ENCODE measurements around the gene OR2T29.
"Not testable (repeated sequence)": the region's sequence is repeated elsewhere in the genome, so short reads cannot be mapped to it uniquely, and the experiment has no call there.

The OR2T29 gene

DNA sequence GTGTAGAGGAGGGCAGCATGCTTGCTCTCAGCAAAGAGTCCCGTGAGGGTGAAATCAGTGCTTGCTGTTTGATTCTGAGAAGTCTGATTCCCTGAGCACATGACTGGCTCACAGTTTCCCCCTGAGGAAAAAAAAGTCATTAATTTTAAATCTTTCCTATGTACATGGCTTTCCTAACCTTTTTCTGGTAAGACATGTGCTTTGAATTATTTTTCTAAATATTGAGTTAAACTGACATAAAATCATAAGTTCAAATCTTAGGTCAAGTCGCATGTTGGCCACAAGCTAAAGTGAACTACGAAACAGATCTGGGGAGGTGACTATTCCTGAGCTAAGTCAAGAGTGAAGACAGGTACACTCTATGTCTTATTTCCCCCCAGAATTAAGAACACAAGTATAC is 12.1 kb upstream of the OR2T29 start, which contains the start of gene OR2T34:
TSS of gene OR2T34 (minus strand) at position 101 of the 400 bp plus-strand sequence. CDS start at position 101, 0 bp downstream.
- H3K36me3 ChIP-seq (replicated peaks in 1 of 2; ENCODE audit: control insufficient read depth in 2 of 2, insufficient read depth in 2 of 2, low read length in 2 of 2); H3K23ac ChIP-seq (ENCODE audit: low read depth, low read length, poor library complexity); H2AK5ac ChIP-seq (ENCODE audit: low read depth, low read length); H3K9me3 ChIP-seq (replicated peaks in 1 of 2; ENCODE audit: control insufficient read depth in 2 of 2, insufficient read depth in 1 of 2, low read depth in 1 of 2, low read length in 2 of 2); H3K4me3 ChIP-seq (ENCODE audit: low read length in 2 of 2); H3K27me3 ChIP-seq (ENCODE audit: control insufficient read depth in 3 of 3, insufficient read depth in 3 of 3, low read depth in 1 of 3, low read length in 3 of 3); H3K9ac ChIP-seq (ENCODE audit: low read depth, low read length, poor library complexity); H2BK5ac ChIP-seq (ENCODE audit: low read length); H3K27ac ChIP-seq (replicated peaks; ENCODE audit: low read length); H2BK120ac ChIP-seq (ENCODE audit: low read depth, low read length); H3K79me1 ChIP-seq (ENCODE audit: low read depth, low read length); H4K91ac ChIP-seq (ENCODE audit: low read depth, low read length, poor library complexity); DNase-seq (ENCODE audit: low spot score); H3K4me2 ChIP-seq (ENCODE audit: insufficient read depth, low read length, poor library complexity, severe bottlenecking); H3K4ac ChIP-seq (ENCODE audit: low read length); H2AFZ ChIP-seq (ENCODE audit: low read length); H3K4me1 ChIP-seq (ENCODE audit: control insufficient read depth in 2 of 2, insufficient read depth in 1 of 2, low read depth in 1 of 2, low read length in 2 of 2); H3K18ac ChIP-seq (ENCODE audit: low read length); H2BK15ac ChIP-seq (ENCODE audit: low read length); H3K14ac ChIP-seq (ENCODE audit: low read length); H2BK12ac ChIP-seq (ENCODE audit: low read length); H4K8ac ChIP-seq (ENCODE audit: low read depth, low read length): not testable (repeated sequence)
- WGBS, 2 donors (ENCODE audit: extremely low coverage in 2 of 2, insufficient read length in 2 of 2, insufficient replicate concordance in 1 of 2) = no CpG with 5 or more reads among the region's 3 CpGs

DNA sequence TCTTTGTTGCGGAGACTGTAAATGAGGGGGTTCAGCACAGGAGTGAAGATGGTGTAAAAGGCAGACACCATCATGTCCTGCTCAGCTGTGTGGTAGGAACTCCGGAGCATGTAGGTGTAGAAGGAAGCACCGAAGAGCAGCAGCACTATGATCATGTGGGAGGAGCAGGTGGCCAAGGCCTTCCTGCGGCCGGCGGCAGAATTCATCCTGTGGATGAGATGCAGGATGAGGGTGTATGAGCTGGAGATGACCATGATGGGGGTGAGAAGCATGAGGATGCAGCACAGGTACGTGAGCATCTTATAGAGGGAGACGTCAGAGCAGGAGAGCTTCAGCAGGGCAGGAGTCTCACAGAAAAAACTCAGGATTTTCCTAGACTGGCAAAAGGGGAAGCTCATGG is 11.3 kb upstream of the OR2T29 start:
- not testable (repeated sequence) for H3K9ac ChIP-seq (ENCODE audit: low read depth, low read length, poor library complexity); H3K18ac ChIP-seq (ENCODE audit: low read length)

GRCh38 chr1:248572049-248572448 is 9.5 kb upstream of the OR2T29 start:
- H2BK120ac ChIP-seq (ENCODE audit: low read depth, low read length); H2AFZ ChIP-seq (ENCODE audit: low read length): not testable (repeated sequence)

More for the DNA sequence above, 11.3 kb upstream of the OR2T29 start:
- H3K4ac ChIP-seq (ENCODE audit: low read length); H3K23ac ChIP-seq (ENCODE audit: low read depth, low read length, poor library complexity); H3K27ac ChIP-seq (replicated peaks; ENCODE audit: low read length); H3K79me1 ChIP-seq (ENCODE audit: low read depth, low read length); H3K9me3 ChIP-seq (replicated peaks in 1 of 2; ENCODE audit: control insufficient read depth in 2 of 2, insufficient read depth in 1 of 2, low read depth in 1 of 2, low read length in 2 of 2); H2BK12ac ChIP-seq (ENCODE audit: low read length); H3K4me3 ChIP-seq (ENCODE audit: low read length in 2 of 2); H2AK5ac ChIP-seq (ENCODE audit: low read depth, low read length); H2BK5ac ChIP-seq (ENCODE audit: low read length); H3K36me3 ChIP-seq (replicated peaks in 1 of 2; ENCODE audit: control insufficient read depth in 2 of 2, insufficient read depth in 2 of 2, low read length in 2 of 2); H2BK120ac ChIP-seq (ENCODE audit: low read depth, low read length); H2BK15ac ChIP-seq (ENCODE audit: low read length); H3K14ac ChIP-seq (ENCODE audit: low read length); H3K27me3 ChIP-seq (ENCODE audit: control insufficient read depth in 3 of 3, insufficient read depth in 3 of 3, low read depth in 1 of 3, low read length in 3 of 3); H2AFZ ChIP-seq (ENCODE audit: low read length); H4K91ac ChIP-seq (ENCODE audit: low read depth, low read length, poor library complexity); H3K4me1 ChIP-seq (ENCODE audit: control insufficient read depth in 2 of 2, insufficient read depth in 1 of 2, low read depth in 1 of 2, low read length in 2 of 2); H3K4me2 ChIP-seq (ENCODE audit: insufficient read depth, low read length, poor library complexity, severe bottlenecking); DNase-seq (ENCODE audit: low spot score); H4K8ac ChIP-seq (ENCODE audit: low read depth, low read length): not testable (repeated sequence)
- no CpG with 5 or more reads among the region's 8 CpGs for WGBS, 2 donors (ENCODE audit: extremely low coverage in 2 of 2, insufficient read length in 2 of 2, insufficient replicate concordance in 1 of 2)

GRCh38 chr1:248570811-248571210 is 8.2 kb upstream of the OR2T29 start:
- not testable (repeated sequence) for H2BK15ac ChIP-seq (ENCODE audit: low read length); H2BK120ac ChIP-seq (ENCODE audit: low read depth, low read length); H3K4me3 ChIP-seq (ENCODE audit: low read length in 2 of 2); H3K23ac ChIP-seq (ENCODE audit: low read depth, low read length, poor library complexity); H3K4me1 ChIP-seq (ENCODE audit: control insufficient read depth in 2 of 2, insufficient read depth in 1 of 2, low read depth in 1 of 2, low read length in 2 of 2); H2AFZ ChIP-seq (ENCODE audit: low read length); H4K91ac ChIP-seq (ENCODE audit: low read depth, low read length, poor library complexity); H2BK5ac ChIP-seq (ENCODE audit: low read length); DNase-seq (ENCODE audit: low spot score); H3K4me2 ChIP-seq (ENCODE audit: insufficient read depth, low read length, poor library complexity, severe bottlenecking); H3K18ac ChIP-seq (ENCODE audit: low read length); H3K79me1 ChIP-seq (ENCODE audit: low read depth, low read length); H3K14ac ChIP-seq (ENCODE audit: low read length); H3K4ac ChIP-seq (ENCODE audit: low read length); H3K9me3 ChIP-seq (replicated peaks in 1 of 2; ENCODE audit: control insufficient read depth in 2 of 2, insufficient read depth in 1 of 2, low read depth in 1 of 2, low read length in 2 of 2); H3K9ac ChIP-seq (ENCODE audit: low read depth, low read length, poor library complexity); H3K27me3 ChIP-seq (ENCODE audit: control insufficient read depth in 3 of 3, insufficient read depth in 3 of 3, low read depth in 1 of 3, low read length in 3 of 3); H2BK12ac ChIP-seq (ENCODE audit: low read length); H3K27ac ChIP-seq (replicated peaks; ENCODE audit: low read length); H3K36me3 ChIP-seq (replicated peaks in 1 of 2; ENCODE audit: control insufficient read depth in 2 of 2, insufficient read depth in 2 of 2, low read length in 2 of 2); H4K8ac ChIP-seq (ENCODE audit: low read depth, low read length); H2AK5ac ChIP-seq (ENCODE audit: low read depth, low read length)
- no CpG with 5 or more reads among the region's 3 CpGs for whole genome bisulfite sequencing, 2 donors (ENCODE audit: extremely low coverage in 2 of 2, insufficient read length in 2 of 2, insufficient replicate concordance in 1 of 2)

More at GRCh38 chr1:248572049-248572448, 9.5 kb upstream of the OR2T29 start:
- not testable (repeated sequence) for H3K23ac ChIP-seq (ENCODE audit: low read depth, low read length, poor library complexity); H2AK5ac ChIP-seq (ENCODE audit: low read depth, low read length); H4K91ac ChIP-seq (ENCODE audit: low read depth, low read length, poor library complexity); H3K4me2 ChIP-seq (ENCODE audit: insufficient read depth, low read length, poor library complexity, severe bottlenecking); H3K27ac ChIP-seq (replicated peaks; ENCODE audit: low read length); H2BK5ac ChIP-seq (ENCODE audit: low read length); H2BK12ac ChIP-seq (ENCODE audit: low read length); H3K9me3 ChIP-seq (replicated peaks in 1 of 2; ENCODE audit: control insufficient read depth in 2 of 2, insufficient read depth in 1 of 2, low read depth in 1 of 2, low read length in 2 of 2); H3K4ac ChIP-seq (ENCODE audit: low read length); H3K14ac ChIP-seq (ENCODE audit: low read length); H2BK15ac ChIP-seq (ENCODE audit: low read length); H3K27me3 ChIP-seq (ENCODE audit: control insufficient read depth in 3 of 3, insufficient read depth in 3 of 3, low read depth in 1 of 3, low read length in 3 of 3); H3K9ac ChIP-seq (ENCODE audit: low read depth, low read length, poor library complexity); H3K79me1 ChIP-seq (ENCODE audit: low read depth, low read length); H4K8ac ChIP-seq (ENCODE audit: low read depth, low read length); H3K4me1 ChIP-seq (ENCODE audit: control insufficient read depth in 2 of 2, insufficient read depth in 1 of 2, low read depth in 1 of 2, low read length in 2 of 2); DNase-seq (ENCODE audit: low spot score); H3K18ac ChIP-seq (ENCODE audit: low read length); H3K36me3 ChIP-seq (replicated peaks in 1 of 2; ENCODE audit: control insufficient read depth in 2 of 2, insufficient read depth in 2 of 2, low read length in 2 of 2); H3K4me3 ChIP-seq (ENCODE audit: low read length in 2 of 2)
- no CpG with 5 or more reads among the region's 1 CpG for WGBS, 2 donors (ENCODE audit: extremely low coverage in 2 of 2, insufficient read length in 2 of 2, insufficient replicate concordance in 1 of 2)
